GM12873 (cell line): ENCODE results near the gene KIF7.

Experiments used
- CTCF ChIP-seq: IDR thresholded peaks from 2 replicates; pipeline ENCODE4 v1.5.1; 2012; ENCODE audit warnings: low read depth, mild to moderate bottlenecking, moderate library complexity, low read length, control low read depth; ENCODE audit not compliant: insufficient read depth; ENCODE audit errors: missing control alignments

The KIF7 gene

GRCh38 chr15:89654847-89655805 lies at the start of gene KIF7:
KIF7 (minus strand) TSS chr15:89655467; CDS start chr15:89652930, 2,537 bp downstream.
- no peak for TF ChIP-seq CTCF

GRCh38 chr15:89704411-89704810 lies 49.1 kb upstream of the KIF7 start:
- no peak for TF ChIP-seq CTCF

- no peak for TF ChIP-seq CTCF
Observed at GRCh38 chr15:89695198-89695597, 39.9 kb upstream of the KIF7 start.

GRCh38 chr15:89693696-89694095 lies 38.4 kb upstream of the KIF7 start:
- no peak for TF ChIP-seq CTCF

GRCh38 chr15:89693091-89693490 lies 37.8 kb upstream of the KIF7 start:
- TF ChIP-seq CTCF: no peak

- TF ChIP-seq CTCF: no peak
Observed at GRCh38 chr15:89690276-89691218, 35.3 kb upstream of the KIF7 start, which contains the start of the genes PEX11A and WDR93. PEX11A (minus strand) TSS chr15:89690754; CDS start chr15:89690632, 122 bp downstream. WDR93 (plus strand) TSS chr15:89690811; CDS start chr15:89701747, 10,936 bp downstream.
